ENCODE measurements around the gene NLRP1.

Gene NLRP1

GRCh38 chr17:5466295-5466694 is 118.0 kb downstream of the NLRP1 start:
- no peak for DNase-seq

- no peak for DNase-seq
These were observed 119.4 kb downstream of the NLRP1 start for GRCh38 chr17:5464717-5465507.

Measured in NCI-H526 treated with DMSO at 0.1 percent for 48 hours (cell line).